GM12865 (cell line): ENCODE data around the gene AP3D1.

Source experiments
- DNase-seq: peaks from one replicate; pipeline ENCODE4 v3.0.0; 2010; ENCODE audit warnings: low read depth
- H3K4me3 ChIP-seq: 2 replicates; pipeline ENCODE4 v1.5.1; 2011; ENCODE audit warnings: mild to moderate bottlenecking, low read depth, low read length, control low read depth
- TF ChIP-seq, protein P1 (sequence below): IDR thresholded peaks from 2 replicates; pipeline ENCODE4 v1.5.1; 2011; ENCODE audit warnings: low read length, control low read depth, low read depth, inconsistent platforms; ENCODE audit not compliant: insufficient read depth; ENCODE audit errors: missing control alignments

Gene AP3D1

DNA sequence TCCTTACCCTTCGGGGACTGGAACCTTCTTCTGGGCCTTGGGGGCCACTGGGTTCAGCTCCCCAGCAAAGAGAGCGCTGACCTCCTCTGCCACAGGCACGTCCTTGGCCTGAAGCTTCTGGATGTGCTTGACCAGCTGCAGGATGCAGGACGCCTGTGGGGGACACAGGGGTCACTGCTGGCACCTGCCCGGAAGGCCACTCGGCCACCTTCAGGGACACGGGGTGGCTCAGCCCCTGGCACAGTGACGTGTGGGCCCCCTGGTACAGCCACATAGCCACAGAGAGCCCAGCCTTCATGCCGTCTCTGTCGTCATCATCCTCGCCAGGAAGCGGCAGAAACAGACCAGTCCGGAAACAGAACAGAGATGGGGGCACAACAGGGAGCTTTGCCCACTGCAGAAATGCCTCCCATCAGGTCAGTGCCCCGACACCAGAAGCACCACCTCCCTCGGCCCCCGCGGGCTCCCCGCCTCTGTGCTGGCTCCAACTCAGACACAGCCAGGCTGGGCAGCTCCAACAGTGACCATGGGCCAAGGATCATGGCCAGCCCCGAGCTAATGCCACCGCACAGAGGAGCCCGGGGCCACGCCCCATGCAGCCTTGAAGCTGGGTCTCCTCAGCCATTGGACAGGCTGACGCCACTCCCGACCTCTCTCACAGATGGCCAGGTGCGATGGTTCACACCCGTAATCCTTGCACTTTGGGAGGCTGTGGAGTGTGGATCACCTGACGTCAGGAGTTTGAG lies 34.0 kb downstream of the AP3D1 start:
- TF ChIP-seq, protein P1, sequence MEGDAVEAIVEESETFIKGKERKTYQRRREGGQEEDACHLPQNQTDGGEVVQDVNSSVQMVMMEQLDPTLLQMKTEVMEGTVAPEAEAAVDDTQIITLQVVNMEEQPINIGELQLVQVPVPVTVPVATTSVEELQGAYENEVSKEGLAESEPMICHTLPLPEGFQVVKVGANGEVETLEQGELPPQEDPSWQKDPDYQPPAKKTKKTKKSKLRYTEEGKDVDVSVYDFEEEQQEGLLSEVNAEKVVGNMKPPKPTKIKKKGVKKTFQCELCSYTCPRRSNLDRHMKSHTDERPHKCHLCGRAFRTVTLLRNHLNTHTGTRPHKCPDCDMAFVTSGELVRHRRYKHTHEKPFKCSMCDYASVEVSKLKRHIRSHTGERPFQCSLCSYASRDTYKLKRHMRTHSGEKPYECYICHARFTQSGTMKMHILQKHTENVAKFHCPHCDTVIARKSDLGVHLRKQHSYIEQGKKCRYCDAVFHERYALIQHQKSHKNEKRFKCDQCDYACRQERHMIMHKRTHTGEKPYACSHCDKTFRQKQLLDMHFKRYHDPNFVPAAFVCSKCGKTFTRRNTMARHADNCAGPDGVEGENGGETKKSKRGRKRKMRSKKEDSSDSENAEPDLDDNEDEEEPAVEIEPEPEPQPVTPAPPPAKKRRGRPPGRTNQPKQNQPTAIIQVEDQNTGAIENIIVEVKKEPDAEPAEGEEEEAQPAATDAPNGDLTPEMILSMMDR, result no peak
- H3K4me3 ChIP-seq, result no peak overlapping the region

DNA sequence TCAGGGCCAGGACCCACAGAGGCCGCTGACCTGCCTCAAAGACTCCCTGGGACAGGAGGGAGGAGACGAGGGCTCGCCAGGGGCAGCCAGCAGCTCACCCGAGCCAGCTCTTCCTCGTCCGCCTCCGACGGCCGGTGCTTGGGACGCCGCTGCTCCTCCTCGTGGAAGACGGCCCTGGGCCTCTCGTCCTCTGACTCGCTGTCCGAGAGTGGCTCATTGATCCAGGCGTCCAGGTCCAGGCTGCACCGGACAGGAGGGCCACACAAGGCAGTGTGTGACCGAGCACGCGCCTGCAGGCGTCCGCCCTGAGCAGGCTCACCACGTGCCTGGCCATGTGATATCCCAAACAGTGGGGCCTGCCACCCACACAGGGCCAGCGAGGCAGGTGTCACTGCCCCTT lies 34.9 kb downstream of the AP3D1 start:
- TF ChIP-seq, protein P1, result no peak
- DNase-seq, result no peak
- no peak overlapping the region for H3K4me3 ChIP-seq

More for the DNA sequence above, 34.0 kb downstream of the AP3D1 start:
- no peak for DNase-seq

DNA sequence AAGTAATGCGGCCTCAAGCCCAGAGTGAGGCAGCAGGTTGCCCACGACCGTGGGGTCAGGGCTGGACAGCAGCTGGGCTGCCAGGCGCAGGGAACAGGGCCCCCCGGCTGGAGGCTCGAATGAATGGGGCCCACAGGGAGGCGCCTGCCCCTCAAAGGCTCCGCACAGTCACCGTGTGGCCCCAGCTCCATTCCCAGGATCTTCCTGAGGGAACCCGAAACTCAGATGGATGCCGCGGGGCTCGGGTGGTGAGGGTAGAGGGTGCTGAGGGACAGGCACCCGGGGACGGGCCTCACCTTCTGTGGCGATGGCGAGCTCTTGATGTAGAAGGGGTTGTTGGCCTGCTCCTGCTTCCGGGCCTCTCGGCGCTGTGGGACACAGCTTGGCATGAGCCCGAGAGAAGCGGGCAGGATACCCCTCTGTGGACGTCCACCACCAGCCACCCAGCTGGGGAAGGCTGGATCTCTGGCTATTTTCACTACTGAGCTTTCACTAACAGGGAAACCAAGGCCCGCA lies 35.4 kb downstream of the AP3D1 start:
- TF ChIP-seq, protein P1, result no peak

DNA sequence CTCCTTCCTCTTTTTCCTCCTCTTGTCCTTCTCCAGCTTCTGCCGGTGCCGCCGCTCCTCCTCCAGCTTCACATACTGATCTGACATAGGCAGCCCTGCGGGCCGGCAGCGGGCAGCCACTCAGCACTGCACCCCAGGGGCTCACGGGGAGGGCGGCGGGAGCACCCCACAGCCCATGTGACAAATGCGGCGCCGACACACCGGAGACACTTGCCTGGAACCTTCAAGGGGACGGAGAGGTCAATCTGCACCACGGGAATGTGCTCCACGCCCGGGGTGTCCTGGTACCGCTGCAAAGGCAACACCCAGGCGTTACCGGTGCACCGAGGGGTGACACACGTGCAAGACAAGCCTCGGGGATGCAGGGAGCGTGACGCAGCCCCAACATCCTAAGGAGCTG lies 36.0 kb downstream of the AP3D1 start:
- no peak overlapping the region for H3K4me3 ChIP-seq
- DNase-seq, result no peak
- TF ChIP-seq, protein P1, result no peak

More for the DNA sequence above, 35.4 kb downstream of the AP3D1 start:
- H3K4me3 ChIP-seq, result no peak overlapping the region
- DNase-seq, result no peak

DNA sequence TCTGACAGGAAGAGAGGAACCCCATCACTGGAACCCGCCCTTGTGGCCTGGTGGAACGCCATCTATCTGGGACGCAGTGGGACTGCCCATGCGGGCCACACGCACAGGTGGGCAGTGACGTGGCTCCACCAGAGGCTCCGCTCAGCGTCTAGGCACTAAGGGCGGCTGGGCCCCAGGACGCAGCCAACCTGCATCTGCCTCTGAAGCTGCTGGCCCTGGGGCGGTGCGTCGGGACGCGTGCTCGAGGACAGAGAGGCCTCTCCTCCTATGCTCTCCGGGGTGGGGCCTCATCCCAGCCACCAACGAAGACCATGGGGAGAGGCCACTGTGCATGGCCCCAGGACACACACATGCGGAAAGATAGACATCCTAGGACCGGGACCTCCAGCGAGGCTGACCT lies 36.5 kb downstream of the AP3D1 start:
- no peak overlapping the region for H3K4me3 ChIP-seq
- TF ChIP-seq, protein P1, result no peak
- no peak for DNase-seq

DNA sequence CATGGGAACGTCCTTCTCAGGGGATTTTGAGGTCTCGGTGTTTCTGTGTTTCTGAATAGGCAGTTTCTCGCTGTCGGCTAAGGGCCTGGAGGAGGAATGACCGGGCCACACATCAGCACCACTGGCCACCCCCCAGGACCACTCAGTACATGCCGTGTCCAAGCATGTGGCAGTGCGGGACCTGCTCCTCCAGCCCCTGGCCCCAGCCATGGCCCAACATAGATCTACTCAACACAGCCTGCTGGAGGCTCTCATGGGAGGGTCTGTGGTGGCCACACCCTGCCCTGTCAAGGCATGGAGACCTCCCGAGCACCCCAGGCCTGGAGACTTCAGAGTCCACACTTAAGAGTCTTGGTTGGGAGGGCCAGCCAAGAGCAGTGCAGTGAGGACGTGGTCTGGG lies 37.1 kb downstream of the AP3D1 start:
- H3K4me3 ChIP-seq, result no peak overlapping the region
- TF ChIP-seq, protein P1, result no peak
- DNase-seq, result no peak

DNA sequence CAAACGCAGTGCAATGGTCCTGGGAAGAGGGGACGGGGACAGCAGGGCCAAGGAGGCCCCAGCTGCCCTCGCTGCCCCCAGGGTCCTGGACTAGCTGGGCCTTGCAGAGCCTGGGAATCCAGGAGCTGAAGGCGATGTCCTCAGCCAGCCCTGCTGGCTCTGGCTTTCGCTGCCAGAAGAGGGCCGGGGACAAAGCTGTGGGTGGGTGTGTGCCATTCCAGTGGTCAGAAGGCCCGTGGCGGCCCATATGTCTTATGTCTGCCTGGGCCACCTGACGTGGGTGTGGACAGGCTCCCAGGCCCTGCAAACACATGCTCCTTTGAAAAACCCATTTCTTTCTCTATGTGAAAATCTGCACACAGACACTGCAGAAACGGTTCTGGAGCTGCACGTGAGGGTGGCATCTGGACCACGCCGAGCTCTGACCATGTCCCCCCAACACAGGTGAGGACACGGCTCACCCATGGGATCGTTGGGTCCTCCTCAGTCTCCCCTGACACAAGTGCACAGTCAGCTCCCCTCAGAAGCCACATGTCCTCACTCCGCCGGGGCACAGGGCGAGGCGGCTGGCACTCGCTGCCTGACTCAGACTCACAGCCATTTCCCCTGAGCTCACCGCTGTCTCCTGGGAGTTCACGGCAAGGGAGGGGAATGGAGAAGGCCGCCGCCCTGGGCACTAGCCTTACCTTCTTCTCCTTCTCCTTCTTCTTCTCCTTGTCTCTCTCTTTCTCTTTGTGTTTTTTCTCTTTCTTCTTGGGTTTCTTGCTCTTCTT lies 37.7 kb downstream of the AP3D1 start:
- DNase-seq, result no peak
- no peak overlapping the region for H3K4me3 ChIP-seq
- TF ChIP-seq, protein P1, result no peak
